Central memory CD8-positive, alpha-beta T cell (primary cell): ENCODE results near the gene HSP90AA1.
A peak's percentile ranks its signal among the peaks of the same experiment; 100 is the strongest.
"Not testable (repeated sequence)": the region's sequence is repeated elsewhere in the genome, so short reads cannot be mapped to it uniquely, and the experiment has no call there.

ENCODE experiments used
- ATAC-seq: fragments of 150-1000 bp; cut with Tn5 transposase; replicated peaks from 2 replicates; pipeline ENCODE4 v1.10.0; 2022; ENCODE audit warnings: mild to moderate bottlenecking, moderate FRiP score, moderate number of reproducible peaks; ENCODE audit not compliant: poor library complexity, severe bottlenecking; ENCODE audit errors: extremely low read depth
- DNase-seq, 2 donors: peaks; one replicate each; pipeline ENCODE4 v3.0.0; 2021; ENCODE audit warnings: low spot score in 2 of 2
- H3K27ac Mint-ChIP-seq: one replicate; pipeline ENCODE4 v1.8.0; 2022; ENCODE audit warnings: low read depth, mild to moderate bottlenecking, moderate library complexity, mixed read lengths
- H3K27me3 Mint-ChIP-seq: one replicate; pipeline ENCODE4 v1.8.0; 2022; ENCODE audit warnings: mixed read lengths
- H3K36me3 Mint-ChIP-seq: one replicate; pipeline ENCODE4 v1.8.0; 2022; ENCODE audit warnings: mild to moderate bottlenecking, moderate library complexity, mixed read lengths; ENCODE audit not compliant: insufficient read depth
- H3K4me1 Mint-ChIP-seq: one replicate; pipeline ENCODE4 v1.8.0; 2022; ENCODE audit warnings: mixed read lengths
- H3K4me3 Mint-ChIP-seq: one replicate; pipeline ENCODE4 v1.8.0; 2022; ENCODE audit warnings: mild to moderate bottlenecking, moderate library complexity, mixed read lengths
- H3K9me3 Mint-ChIP-seq: one replicate; pipeline ENCODE4 v1.8.0; 2022; ENCODE audit warnings: mixed read lengths

Gene HSP90AA1

GRCh38 chr14:102111101-102111500, 24.3 kb upstream of the HSP90AA1 start:
- Mint-ChIP-seq H3K36me3 (no peaks in the 10 kb centered on the region), H3K27ac (no peak overlapping the region), H3K4me3 (no peak overlapping the region), H3K27me3 (no peaks in the 10 kb centered on the region), H3K4me1 (no peaks in the 10 kb centered on the region), H3K9me3 (no peaks in the 10 kb centered on the region)
- DNase-seq (no peak), ATAC-seq (no peak)

GRCh38 chr14:102109332-102109731, 22.5 kb upstream of the HSP90AA1 start:
- H3K27ac Mint-ChIP-seq, H3K4me3 Mint-ChIP-seq, H3K36me3 Mint-ChIP-seq, H3K9me3 Mint-ChIP-seq, H3K4me1 Mint-ChIP-seq, ATAC-seq, H3K27me3 Mint-ChIP-seq, DNase-seq: not testable (repeated sequence)

GRCh38 chr14:102105369-102105768, 18.5 kb upstream of the HSP90AA1 start:
- DNase-seq (no peak), ATAC-seq (no peak)
- Mint-ChIP-seq H3K27ac (no peak overlapping the region), H3K4me3 (no peak overlapping the region), H3K4me1 (no peaks in the 10 kb centered on the region), H3K27me3 (no peaks in the 10 kb centered on the region), H3K36me3 (no peaks in the 10 kb centered on the region), H3K9me3 (no peaks in the 10 kb centered on the region)

GRCh38 chr14:102103062-102103695, 16.3 kb upstream of the HSP90AA1 start:
- no peak overlapping the region for H3K27ac Mint-ChIP-seq
- H3K9me3 Mint-ChIP-seq, result no peaks in the 10 kb centered on the region
- no peaks in the 10 kb centered on the region for H3K4me1 Mint-ChIP-seq
- ATAC-seq (no peak), DNase-seq (no peak)
- H3K27me3 Mint-ChIP-seq, result no peaks in the 10 kb centered on the region
- no peak overlapping the region for H3K4me3 Mint-ChIP-seq
- no peaks in the 10 kb centered on the region for H3K36me3 Mint-ChIP-seq

GRCh38 chr14:102097441-102098135, 10.7 kb upstream of the HSP90AA1 start:
- H3K27me3 Mint-ChIP-seq, result no peaks in the 10 kb centered on the region
- no peaks in the 10 kb centered on the region for H3K36me3 Mint-ChIP-seq
- no peak overlapping the region for H3K4me3 Mint-ChIP-seq
- ATAC-seq (no peak), DNase-seq (no peak)
- H3K4me1 Mint-ChIP-seq, result peaks cover 6% of the 10 kb centered on the region
- no peaks in the 10 kb centered on the region for H3K9me3 Mint-ChIP-seq
- H3K27ac Mint-ChIP-seq, result no peak overlapping the region

GRCh38 chr14:102096569-102097188, 9.8 kb upstream of the HSP90AA1 start:
- Mint-ChIP-seq H3K36me3 (no peaks in the 10 kb centered on the region), H3K4me3 (no peak overlapping the region), H3K4me1 (peaks cover 6% of the 10 kb centered on the region), H3K27me3 (no peaks in the 10 kb centered on the region), H3K27ac (no peak overlapping the region), H3K9me3 (no peaks in the 10 kb centered on the region)
- DNase-seq (peak; percentile 29 to 56), ATAC-seq (peak; percentile 68)

GRCh38 chr14:102095871-102096568, 9.2 kb upstream of the HSP90AA1 start:
- Mint-ChIP-seq H3K9me3 (no peaks in the 10 kb centered on the region), H3K4me3 (no peak overlapping the region), H3K4me1 (peaks cover 6% of the 10 kb centered on the region), H3K27ac (no peak overlapping the region), H3K27me3 (no peaks in the 10 kb centered on the region), H3K36me3 (no peaks in the 10 kb centered on the region)
- no peak for DNase-seq
- ATAC-seq, result no peak

- Mint-ChIP-seq H3K27me3 (no peaks in the 10 kb centered on the region), H3K4me3 (no peak overlapping the region), H3K27ac (no peak overlapping the region), H3K9me3 (no peaks in the 10 kb centered on the region), H3K36me3 (no peaks in the 10 kb centered on the region), H3K4me1 (peaks cover 12% of the 10 kb centered on the region)
- ATAC-seq (no peak), DNase-seq (no peak)
Measured at GRCh38 chr14:102095231-102095870, 8.5 kb upstream of the HSP90AA1 start.

GRCh38 chr14:102094101-102094500, 7.3 kb upstream of the HSP90AA1 start:
- peaks cover 1% of the 10 kb centered on the region for H3K36me3 Mint-ChIP-seq
- no peaks in the 10 kb centered on the region for H3K27me3 Mint-ChIP-seq
- no peak overlapping the region for H3K4me3 Mint-ChIP-seq
- no peak overlapping the region for H3K27ac Mint-ChIP-seq
- peaks cover 24% of the 10 kb centered on the region for H3K4me1 Mint-ChIP-seq
- ATAC-seq (no peak), DNase-seq (no peak)
- H3K9me3 Mint-ChIP-seq, result no peaks in the 10 kb centered on the region

GRCh38 chr14:102092806-102093205, 6.0 kb upstream of the HSP90AA1 start:
- no peak for ATAC-seq
- Mint-ChIP-seq H3K36me3 (peaks cover 7% of the 10 kb centered on the region), H3K4me1 (peaks cover 35% of the 10 kb centered on the region), H3K9me3 (no peaks in the 10 kb centered on the region), H3K4me3 (no peak overlapping the region), H3K27me3 (no peaks in the 10 kb centered on the region), H3K27ac (no peak overlapping the region)
- DNase-seq, result no peak

- Mint-ChIP-seq H3K36me3 (peaks cover 24% of the 10 kb centered on the region), H3K4me1 (peaks cover 35% of the 10 kb centered on the region), H3K4me3 (no peak overlapping the region), H3K27ac (no peak overlapping the region), H3K27me3 (no peaks in the 10 kb centered on the region), H3K9me3 (no peaks in the 10 kb centered on the region)
- DNase-seq, result no peak
- ATAC-seq, result no peak
Measured at GRCh38 chr14:102090713-102091112, 3.9 kb upstream of the HSP90AA1 start.

- H3K27me3 Mint-ChIP-seq, result no peaks in the 10 kb centered on the region
Measured at GRCh38 chr14:102089621-102090343, 2.9 kb upstream of the HSP90AA1 start.

More at GRCh38 chr14:102089621-102090343, 2.9 kb upstream of the HSP90AA1 start:
- Mint-ChIP-seq H3K4me1 (peaks cover 45% of the 10 kb centered on the region), H3K36me3 (peaks cover 33% of the 10 kb centered on the region), H3K4me3 (peak overlapping the region; percentile 92), H3K27ac (no peak overlapping the region), H3K9me3 (no peaks in the 10 kb centered on the region)
- DNase-seq, result no peak
- no peak for ATAC-seq
